Islet of Langerhans (tissue), 1 donor: Measurements from ENCODE around the gene PIGL.
"Not testable (repeated sequence)": the region's sequence is repeated elsewhere in the genome, so short reads cannot be mapped to it uniquely, and the experiment has no call there.

Experiments used
- FAIRE-seq: peaks from one replicate; lab custom pipeline; 2011; peaks lifted over from hg19 to GRCh38; lab: Jason Lieb, UNC

Gene PIGL

GRCh38 chr17:16273929-16274339 lies 56.9 kb downstream of the PIGL start:
- no peak for FAIRE-seq

GRCh38 chr17:16275024-16275423 lies 58.0 kb downstream of the PIGL start:
- FAIRE-seq = no peak

- FAIRE-seq = no peak
These were observed 60.2 kb downstream of the PIGL start for GRCh38 chr17:16277163-16277562.

- FAIRE-seq = no peak
These were observed 64.3 kb downstream of the PIGL start for GRCh38 chr17:16281351-16281750.

DNA sequence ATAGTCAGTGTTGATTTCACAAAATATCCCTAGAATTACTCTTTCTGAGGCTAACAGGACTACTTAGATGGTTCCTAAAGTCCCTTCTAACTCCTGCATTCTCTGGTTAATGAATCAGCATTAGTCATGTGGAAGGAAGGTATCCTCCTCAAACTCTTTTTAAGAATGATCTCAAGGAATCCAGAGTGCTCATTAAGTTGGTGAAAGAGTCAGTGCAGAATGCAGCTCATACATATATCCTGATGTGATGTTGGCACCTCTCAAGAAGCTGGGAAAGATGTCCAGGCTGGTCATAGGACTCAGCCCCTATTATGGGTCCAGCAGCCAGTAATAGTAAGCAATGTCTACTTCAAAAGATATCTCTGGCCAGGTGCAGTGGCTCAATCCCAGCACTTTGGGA lies 65.5 kb downstream of the PIGL start:
- FAIRE-seq = no peak

GRCh38 chr17:16283705-16284104 lies 66.7 kb downstream of the PIGL start:
- FAIRE-seq = no peak

GRCh38 chr17:16285646-16286008 lies 68.6 kb downstream of the PIGL start:
- FAIRE-seq = no peak

GRCh38 chr17:16286009-16286946 lies 69.3 kb downstream of the PIGL start:
- FAIRE-seq = no peak

- no peak for FAIRE-seq
These were observed 70.0 kb downstream of the PIGL start for GRCh38 chr17:16286947-16287562.

- FAIRE-seq = no peak
These were observed 70.6 kb downstream of the PIGL start for GRCh38 chr17:16287563-16288027.

DNA sequence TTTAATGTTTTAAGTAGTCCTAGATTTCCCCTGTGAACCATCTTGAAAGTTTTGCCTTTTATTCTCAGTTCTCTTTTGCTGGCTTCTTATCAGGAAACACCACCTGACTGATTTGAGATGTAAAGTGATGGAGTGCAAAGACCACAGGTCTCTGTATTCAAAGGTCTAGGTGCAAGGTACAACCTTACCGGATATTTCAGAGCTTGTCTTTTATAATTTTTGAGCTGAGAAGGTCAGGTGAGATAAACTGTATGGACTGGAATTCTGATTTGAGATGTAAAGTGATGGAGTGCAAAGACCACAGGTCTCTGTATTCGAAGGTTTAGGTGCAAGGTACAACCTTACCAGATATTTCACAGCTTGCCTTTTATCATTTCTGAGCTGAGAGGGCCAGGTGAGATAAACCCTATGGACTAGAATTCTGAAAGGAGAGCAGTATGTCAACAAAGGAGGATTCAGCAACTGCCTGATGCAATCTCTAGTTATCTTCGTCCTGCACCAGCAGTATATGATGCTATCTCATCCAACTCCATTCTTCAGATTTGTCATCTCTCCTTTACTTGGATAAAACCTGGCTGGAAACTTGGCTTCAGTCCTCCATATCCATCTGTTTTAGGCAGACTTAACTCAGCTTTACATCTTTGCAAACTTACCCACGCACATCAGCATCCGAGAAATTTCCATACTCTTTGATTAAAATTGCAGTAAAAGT lies 72.0 kb downstream of the PIGL start:
- FAIRE-seq = no peak

GRCh38 chr17:16293931-16294330 lies 76.9 kb downstream of the PIGL start:
- no peak for FAIRE-seq

- FAIRE-seq = no peak
These were observed 77.5 kb downstream of the PIGL start for GRCh38 chr17:16294560-16294959.

- FAIRE-seq = not testable (repeated sequence)
These were observed 79.1 kb downstream of the PIGL start for GRCh38 chr17:16296072-16296471.

DNA sequence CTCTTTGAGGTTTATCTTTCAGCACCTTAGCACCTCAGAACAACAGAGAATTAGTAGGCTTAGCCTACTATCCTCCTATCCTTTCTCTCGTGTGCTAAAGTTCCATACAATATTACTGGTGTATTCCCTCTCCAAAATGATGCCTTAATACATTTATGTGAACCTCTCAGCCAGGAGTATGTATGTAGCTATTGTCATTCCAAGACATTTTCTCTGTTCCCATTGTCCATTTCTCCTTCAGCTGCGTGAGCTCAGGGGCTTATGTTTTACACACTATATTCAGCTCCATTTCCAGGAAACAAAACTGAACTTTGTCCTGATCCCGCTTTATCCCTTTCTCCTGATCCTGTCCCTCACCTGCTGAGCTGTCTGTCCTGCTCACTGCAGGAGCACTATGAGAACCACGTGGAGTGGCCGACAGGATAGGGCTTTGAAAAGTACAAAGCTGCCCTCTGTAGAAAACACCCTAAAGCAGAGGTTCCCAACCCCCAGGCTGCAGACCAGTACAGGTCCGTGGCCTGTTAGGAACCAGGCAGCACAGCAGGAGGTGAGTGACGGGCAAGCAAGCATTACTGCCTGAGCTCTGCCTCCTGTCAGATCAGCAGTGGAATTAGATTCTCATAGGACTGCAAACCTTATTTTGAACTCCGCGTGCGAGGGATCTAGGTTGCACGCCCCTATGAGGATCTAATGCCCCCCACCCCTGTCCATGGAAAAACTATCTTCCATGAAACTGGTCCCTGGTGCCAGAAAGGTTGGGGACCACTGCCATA lies 80.5 kb downstream of the PIGL start:
- no peak for FAIRE-seq

GRCh38 chr17:16298140-16298662 lies 81.2 kb downstream of the PIGL start:
- FAIRE-seq = no peak

DNA sequence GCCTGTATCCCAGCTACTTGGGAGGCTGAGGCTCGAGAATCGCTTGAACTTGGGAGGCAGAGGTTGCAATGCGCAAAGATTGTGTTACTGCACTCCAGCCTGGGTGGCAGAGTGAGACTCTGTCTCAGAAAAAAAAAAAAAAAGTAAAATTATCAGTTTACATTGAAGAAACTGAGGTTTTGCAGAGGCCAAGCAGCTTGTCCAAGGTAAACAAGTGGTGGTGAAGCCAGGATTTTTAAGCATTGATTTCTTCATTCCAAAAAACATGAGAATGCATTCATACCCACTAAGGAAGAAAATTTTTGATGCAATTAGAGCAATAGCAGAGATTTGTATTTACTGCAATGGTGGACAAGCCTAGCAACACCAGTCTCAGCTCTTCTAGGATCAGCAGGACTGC lies 83.5 kb downstream of the PIGL start:
- FAIRE-seq = no peak

GRCh38 chr17:16301963-16302855 lies 85.2 kb downstream of the PIGL start:
- FAIRE-seq = no peak

DNA sequence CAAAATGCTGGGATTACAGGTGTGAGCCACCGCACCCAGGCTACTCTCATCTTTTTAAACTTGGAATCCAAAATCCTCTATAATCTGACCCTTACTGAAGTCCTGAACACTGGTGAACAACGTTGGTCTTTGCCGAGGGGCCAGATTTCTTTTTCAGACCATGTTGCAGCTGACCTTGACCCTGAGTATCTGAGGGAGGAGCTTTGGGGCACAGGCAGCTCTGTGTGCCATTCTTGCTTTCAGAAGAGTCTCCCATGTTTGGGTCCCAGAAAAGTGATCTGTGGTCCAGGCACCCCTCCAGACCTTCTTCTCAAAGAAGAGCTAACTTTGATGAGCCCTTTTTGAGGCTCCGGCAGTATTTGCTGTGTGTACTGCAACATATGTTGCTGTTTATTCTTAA lies 85.8 kb downstream of the PIGL start:
- no peak for FAIRE-seq

- FAIRE-seq = no peak
These were observed 87.8 kb downstream of the PIGL start for GRCh38 chr17:16304830-16305229.

DNA sequence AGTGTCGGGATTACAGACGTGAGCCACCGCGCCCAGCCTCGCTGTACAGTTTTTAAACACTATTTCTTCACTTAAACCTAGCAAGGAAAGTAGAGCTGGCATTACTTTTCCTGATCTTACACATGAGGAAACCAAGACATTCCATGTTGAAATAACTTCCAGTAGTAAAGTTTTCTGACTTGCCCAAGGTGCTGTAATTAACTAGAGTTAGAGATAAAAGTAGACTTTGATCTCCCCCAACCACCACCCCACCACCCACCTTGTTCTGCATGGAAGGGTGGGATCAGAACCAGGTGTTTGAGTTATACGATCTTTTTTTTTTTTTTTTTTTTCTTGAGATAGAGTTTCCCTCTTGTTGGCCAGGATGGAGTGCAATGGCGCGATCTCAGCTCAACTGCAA lies 89.2 kb downstream of the PIGL start:
- no peak for FAIRE-seq
